Measurements from ENCODE around the gene C1QTNF12. TPM values are rescaled to one million over a fixed set of nuclear protein-coding genes. Genes with fewer than 3 reads are reported as not detected.

C1QTNF12 gene
- total RNA-seq, 2 experiments from 2014 or later: 1.8 to 6.1 TPM

GRCh38 chr1:1200876-1201810 lies 45.4 kb downstream of the C1QTNF12 start:
- no peaks in the 10 kb centered on the region for H3K9me3 ChIP-seq (ENCODE audit: low read length)
- no TSS peak for BruUV-seq (replicated peaks)
- no peaks in the 10 kb centered on the region for H3K79me2 ChIP-seq (ENCODE audit: insufficient read depth, low read depth, low read length)
- no peak for TF ChIP-seq CTCF (conservative IDR thresholded peaks at IDR 0.05; ENCODE audit: low read length)
- no peak for TF ChIP-seq EZH2phosphoT487 (IDR thresholded peaks at IDR 0.05; ENCODE audit: borderline replicate concordance, low read depth, low read length)
- H3K4me3 ChIP-seq (ENCODE audit: low read depth, low read length, poor library complexity, severe bottlenecking): no peak overlapping the region
- ChIA-PET CTCF (ENCODE audit: unreplicated experiment) (no interaction called here), POLR2A (no interaction called here)
- no peaks in the 10 kb centered on the region for H3K9me2 ChIP-seq (ENCODE audit: insufficient read depth, low read length)
- H3K36me3 ChIP-seq (ENCODE audit: insufficient read depth, low read length): no peaks in the 10 kb centered on the region
- H4K20me1 ChIP-seq (ENCODE audit: insufficient read depth, low read length): no peaks in the 10 kb centered on the region
- H2AFZ ChIP-seq (ENCODE audit: low read length): no peak overlapping the region
- intact Hi-C loops (cut with micrococcal nuclease; ENCODE audit: unreplicated experiment): no loop called here
- no peaks in the 10 kb centered on the region for H3K4me1 ChIP-seq (ENCODE audit: insufficient read depth, low read length, poor library complexity, severe bottlenecking)
- no peak overlapping the region for H3K4me2 ChIP-seq (ENCODE audit: low read length)
- DNase-seq (ENCODE audit: low spot score): no peak
- H3K27ac ChIP-seq (ENCODE audit: low read depth, low read length, poor library complexity, severe bottlenecking): no peak overlapping the region

- BruUV-seq (replicated peaks): no TSS peak
- no peak overlapping the region for H3K4me2 ChIP-seq (ENCODE audit: low read length)
- H3K79me2 ChIP-seq (ENCODE audit: insufficient read depth, low read depth, low read length): no peaks in the 10 kb centered on the region
- TF ChIP-seq CTCF (conservative IDR thresholded peaks at IDR 0.05; ENCODE audit: low read length): no peak
- no peak for TF ChIP-seq EZH2phosphoT487 (IDR thresholded peaks at IDR 0.05; ENCODE audit: borderline replicate concordance, low read depth, low read length)
- H3K27ac ChIP-seq (ENCODE audit: low read depth, low read length, poor library complexity, severe bottlenecking): no peak overlapping the region
- no peaks in the 10 kb centered on the region for H3K4me1 ChIP-seq (ENCODE audit: insufficient read depth, low read length, poor library complexity, severe bottlenecking)
- H3K4me3 ChIP-seq (ENCODE audit: low read depth, low read length, poor library complexity, severe bottlenecking): no peak overlapping the region
- POLR2A ChIA-PET: no interaction called here
- no peak for DNase-seq (ENCODE audit: low spot score)
- no peaks in the 10 kb centered on the region for H3K9me2 ChIP-seq (ENCODE audit: insufficient read depth, low read length)
- H3K9me3 ChIP-seq (ENCODE audit: low read length): no peaks in the 10 kb centered on the region
- intact Hi-C loops (cut with micrococcal nuclease; ENCODE audit: unreplicated experiment): no loop called here
- H4K20me1 ChIP-seq (ENCODE audit: insufficient read depth, low read length): no peaks in the 10 kb centered on the region
- no peak overlapping the region for H2AFZ ChIP-seq (ENCODE audit: low read length)
- CTCF ChIA-PET (ENCODE audit: unreplicated experiment): no interaction called here
- H3K36me3 ChIP-seq (ENCODE audit: insufficient read depth, low read length): no peaks in the 10 kb centered on the region
Measured at GRCh38 chr1:1199961-1200875, 46.3 kb downstream of the C1QTNF12 start.

All from OCI-LY7 (cell line).